HUES48 (cell line): ENCODE data around the gene EHHADH.

Source experiments
- H3K27ac ChIP-seq: one replicate; pipeline ENCODE4 v1.7.0; 2013; ENCODE audit warnings: low read depth, low read length, inconsistent platforms
- H3K27me3 ChIP-seq: 2 replicates; pipeline ENCODE4 v1.6.1; 2013; ENCODE audit warnings: mild to moderate bottlenecking, low read length; ENCODE audit not compliant: control insufficient read depth, insufficient read depth
- H3K36me3 ChIP-seq: 2 replicates; pipeline ENCODE4 v1.6.1; 2013; ENCODE audit warnings: low read length; ENCODE audit not compliant: control insufficient read depth, insufficient read depth
- H3K4me1 ChIP-seq: 2 replicates; pipeline ENCODE4 v1.6.1; 2013; ENCODE audit warnings: mild to moderate bottlenecking, low read length; ENCODE audit not compliant: control insufficient read depth, insufficient read depth
- H3K4me3 ChIP-seq: 2 replicates; pipeline ENCODE4 v1.5.1; 2013; ENCODE audit warnings: mild to moderate bottlenecking, low read depth, low read length
- H3K9ac ChIP-seq: 2 replicates; pipeline ENCODE4 v1.6.1; 2013; ENCODE audit warnings: mild to moderate bottlenecking, low read depth, low read length, moderate library complexity
- H3K9me3 ChIP-seq: 2 replicates; pipeline ENCODE4 v1.6.1; 2013; ENCODE audit warnings: low read length; ENCODE audit not compliant: control insufficient read depth, insufficient read depth

Gene EHHADH

DNA sequence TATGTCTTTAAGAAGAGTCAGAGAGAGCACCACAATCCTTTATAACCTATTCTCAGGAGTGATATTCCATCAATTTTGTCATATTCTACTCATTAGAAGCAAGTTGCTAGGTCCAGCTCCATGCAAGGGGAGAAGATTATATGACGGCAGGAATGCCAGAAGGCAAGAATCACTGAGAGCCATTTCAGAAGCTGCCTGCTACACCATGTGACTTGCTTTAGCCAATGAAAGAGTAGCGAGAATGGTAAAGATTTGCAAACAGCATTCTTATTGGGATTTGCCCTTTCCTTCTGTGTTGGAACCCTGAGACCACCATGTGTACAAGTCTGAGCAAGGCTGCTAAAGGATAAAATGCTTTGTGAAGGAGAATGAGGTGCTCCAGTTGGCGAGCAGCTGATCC is 96.5 kb downstream of the EHHADH start:
- no peak overlapping the region for H3K27ac ChIP-seq
- H3K27me3 ChIP-seq: peaks cover 13% of the 10 kb centered on the region
- H3K4me3 ChIP-seq: no peak overlapping the region
- H3K4me1 ChIP-seq: peaks cover 4% of the 10 kb centered on the region; the same call in 1 of the 2 replicates
- H3K9ac ChIP-seq: no peak overlapping the region
- no peaks in the 10 kb centered on the region for H3K9me3 ChIP-seq
- H3K36me3 ChIP-seq: no peaks in the 10 kb centered on the region

DNA sequence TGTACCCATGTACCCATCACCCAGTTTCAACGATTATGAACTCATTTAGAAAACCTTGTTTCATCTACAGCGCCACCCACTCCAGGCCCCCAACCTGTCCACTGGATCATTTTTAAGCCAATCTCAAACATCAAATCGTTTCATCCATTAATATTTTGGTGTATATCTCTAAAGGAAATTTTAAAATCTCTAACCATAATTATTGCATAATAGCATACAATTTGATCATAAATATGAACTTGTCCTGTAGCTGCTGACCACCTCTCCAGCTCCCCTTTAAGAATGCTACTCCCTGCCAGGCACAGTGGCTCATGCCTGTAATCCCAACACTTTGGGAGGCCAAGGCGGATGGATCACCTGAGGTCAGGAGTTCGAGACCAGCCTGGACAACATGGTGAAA is 98.2 kb downstream of the EHHADH start:
- H3K9ac ChIP-seq: no peak overlapping the region
- H3K27me3 ChIP-seq: peaks cover 30% of the 10 kb centered on the region
- no peak overlapping the region for H3K27ac ChIP-seq
- H3K36me3 ChIP-seq: no peaks in the 10 kb centered on the region
- no peak overlapping the region for H3K4me3 ChIP-seq
- H3K9me3 ChIP-seq: no peaks in the 10 kb centered on the region
- H3K4me1 ChIP-seq: peaks cover 14% of the 10 kb centered on the region

GRCh38 chr3:185153861-185154629 is 99.8 kb downstream of the EHHADH start:
- Histone ChIP-seq H3K9ac (no peak overlapping the region), H3K27me3 (peaks cover 38% of the 10 kb centered on the region), H3K4me1 (peaks cover 14% of the 10 kb centered on the region), H3K36me3 (no peaks in the 10 kb centered on the region), H3K9me3 (no peaks in the 10 kb centered on the region), H3K4me3 (peak overlapping the region; percentile 9; the same call in 1 of the 2 replicates), H3K27ac (no peak overlapping the region)

GRCh38 chr3:185153171-185153771 is 100.6 kb downstream of the EHHADH start:
- peaks cover 14% of the 10 kb centered on the region for H3K4me1 ChIP-seq
- H3K4me3 ChIP-seq: peak overlapping the region; percentile 55

GRCh38 chr3:185152410-185153170 is 101.3 kb downstream of the EHHADH start, which contains the start of gene C3orf70:
TSS of gene C3orf70 (minus strand) at chr3:185153060. CDS start at chr3:185152823, 237 bp downstream.
- H3K4me3 ChIP-seq: peak within 1 kb of the TSS; percentile 55
- no peaks in the 10 kb centered on the region for H3K36me3 ChIP-seq
- H3K27me3 ChIP-seq: peaks cover 38% of the 10 kb centered on the region
- H3K9me3 ChIP-seq: no peaks in the 10 kb centered on the region
- H3K9ac ChIP-seq: no peak within 1 kb of the TSS; the same call in 1 of the 2 replicates
- no peak within 1 kb of the TSS for H3K27ac ChIP-seq
- H3K4me1 ChIP-seq: peaks cover 14% of the 10 kb centered on the region

More at GRCh38 chr3:185153171-185153771, 100.6 kb downstream of the EHHADH start:
- no peak overlapping the region for H3K27ac ChIP-seq
- no peaks in the 10 kb centered on the region for H3K36me3 ChIP-seq
- H3K27me3 ChIP-seq: peaks cover 38% of the 10 kb centered on the region
- H3K9me3 ChIP-seq: no peaks in the 10 kb centered on the region
- no peak overlapping the region for H3K9ac ChIP-seq

GRCh38 chr3:185151964-185152409 is 101.9 kb downstream of the EHHADH start:
- H3K9me3 ChIP-seq: no peaks in the 10 kb centered on the region
- no peak overlapping the region; the same call in 1 of the 2 replicates for H3K9ac ChIP-seq
- H3K36me3 ChIP-seq: no peaks in the 10 kb centered on the region
- peaks cover 38% of the 10 kb centered on the region for H3K27me3 ChIP-seq
- H3K27ac ChIP-seq: no peak overlapping the region
- H3K4me3 ChIP-seq: peak overlapping the region; percentile 55
- peaks cover 17% of the 10 kb centered on the region for H3K4me1 ChIP-seq

GRCh38 chr3:185151101-185151963 is 102.5 kb downstream of the EHHADH start:
- Histone ChIP-seq H3K9me3 (no peaks in the 10 kb centered on the region), H3K4me1 (peaks cover 22% of the 10 kb centered on the region), H3K27ac (no peak overlapping the region), H3K4me3 (peak overlapping the region; percentile 55), H3K9ac (no peak overlapping the region), H3K27me3 (peaks cover 38% of the 10 kb centered on the region), H3K36me3 (no peaks in the 10 kb centered on the region)

DNA sequence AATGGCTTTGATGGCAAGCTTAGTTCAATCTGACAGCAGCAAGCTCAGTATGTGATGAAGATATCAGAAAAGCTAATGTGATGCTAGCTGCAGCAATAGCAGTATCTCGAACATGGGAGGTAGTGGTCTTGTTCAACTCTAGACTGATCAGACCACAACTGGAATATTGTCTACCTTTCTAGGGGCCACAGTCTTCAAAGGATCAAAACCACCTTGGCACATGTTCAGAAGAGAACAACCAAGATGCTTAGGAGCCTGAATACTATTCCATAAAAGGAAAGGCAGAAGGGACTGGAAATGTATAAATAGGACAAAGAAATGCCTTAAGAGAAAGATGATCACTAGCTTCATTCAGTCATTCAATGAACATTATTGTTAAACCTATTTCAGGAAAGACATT is 103.3 kb downstream of the EHHADH start:
- peaks cover 38% of the 10 kb centered on the region for H3K27me3 ChIP-seq
- no peaks in the 10 kb centered on the region for H3K36me3 ChIP-seq
- H3K4me3 ChIP-seq: no peak overlapping the region
- H3K4me1 ChIP-seq: peaks cover 22% of the 10 kb centered on the region
- H3K27ac ChIP-seq: no peak overlapping the region
- no peak overlapping the region for H3K9ac ChIP-seq
- no peaks in the 10 kb centered on the region for H3K9me3 ChIP-seq

DNA sequence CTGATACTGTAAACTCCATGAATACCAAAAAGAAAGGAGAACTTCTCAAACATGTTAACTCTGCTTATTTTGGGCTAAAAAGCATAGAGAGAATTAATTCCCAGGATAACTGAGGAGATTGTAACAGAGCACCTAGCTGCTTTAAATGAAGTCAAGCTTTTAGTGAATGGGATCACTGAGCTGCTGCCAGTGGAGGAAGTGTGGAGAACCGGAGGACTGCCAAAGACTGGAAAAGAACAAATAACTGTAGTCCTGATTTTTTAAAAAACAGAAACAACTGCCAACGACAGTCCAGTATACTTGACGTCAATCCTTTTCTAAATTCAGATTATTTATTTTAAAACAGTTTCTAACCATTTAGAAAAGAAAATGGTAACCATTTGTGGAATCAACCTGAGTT is 104.3 kb downstream of the EHHADH start:
- Histone ChIP-seq H3K9ac (no peak overlapping the region), H3K27ac (no peak overlapping the region), H3K4me3 (no peak overlapping the region), H3K4me1 (peaks cover 22% of the 10 kb centered on the region), H3K9me3 (no peaks in the 10 kb centered on the region), H3K36me3 (no peaks in the 10 kb centered on the region), H3K27me3 (peaks cover 38% of the 10 kb centered on the region)

DNA sequence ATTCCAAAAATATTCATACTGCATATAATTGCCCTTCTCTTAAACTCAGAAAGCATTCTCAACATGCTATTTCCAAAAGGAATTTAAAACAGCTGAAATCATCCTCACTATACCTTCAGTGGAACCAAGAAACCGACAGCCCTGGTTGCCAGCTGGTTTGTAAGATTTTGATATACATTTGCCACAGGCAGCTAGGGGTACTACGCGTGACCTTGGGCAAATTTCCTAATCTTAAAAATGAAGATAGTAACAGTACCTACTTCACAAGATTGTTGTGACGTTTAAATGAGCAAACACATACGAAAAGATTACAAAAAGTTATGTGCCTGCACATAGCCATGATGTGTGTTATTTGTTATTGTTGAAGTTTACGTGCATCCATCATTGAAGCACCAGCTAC is 108.3 kb downstream of the EHHADH start:
- peaks cover 6% of the 10 kb centered on the region for H3K27me3 ChIP-seq
- no peak overlapping the region for H3K27ac ChIP-seq
- peaks cover 8% of the 10 kb centered on the region for H3K4me1 ChIP-seq
- H3K9me3 ChIP-seq: no peaks in the 10 kb centered on the region
- H3K4me3 ChIP-seq: no peak overlapping the region
- no peak overlapping the region for H3K9ac ChIP-seq
- H3K36me3 ChIP-seq: no peaks in the 10 kb centered on the region
